H9 (cell line): ENCODE data around the gene PPP1R18. TPM values are rescaled to one million over a fixed set of nuclear protein-coding genes. Genes with fewer than 3 reads are reported as not detected.

Experiments used
- DNase-seq: peaks from one replicate; pipeline ENCODE4 v3.0.0-alpha.2; 2017
- H2AFZ ChIP-seq: one replicate; pipeline ENCODE4 v1.6.1; 2013; ENCODE audit warnings: mild to moderate bottlenecking, low read length, control low read depth, moderate library complexity
- H2AK5ac ChIP-seq: 2 replicates; pipeline ENCODE4 v1.6.1; 2013; ENCODE audit warnings: low read length, control low read depth, mixed read lengths; ENCODE audit not compliant: insufficient read length
- H2BK120ac ChIP-seq: one replicate; pipeline ENCODE4 v1.6.1; 2013; ENCODE audit warnings: low read depth, mild to moderate bottlenecking, low read length, control low read depth, inconsistent platforms; ENCODE audit not compliant: poor library complexity, severe bottlenecking
- H2BK12ac ChIP-seq: 2 replicates; pipeline ENCODE4 v1.6.1; 2013; ENCODE audit warnings: low read length, control low read depth, mixed read lengths, low read depth; ENCODE audit not compliant: insufficient read length
- H2BK15ac ChIP-seq: 2 replicates; pipeline ENCODE4 v1.6.1; 2013; ENCODE audit warnings: low read depth, low read length, control low read depth
- H2BK20ac ChIP-seq: one replicate; pipeline ENCODE4 v1.6.1; 2013; ENCODE audit warnings: low read depth, mild to moderate bottlenecking, low read length, control low read depth, inconsistent platforms; ENCODE audit not compliant: poor library complexity, severe bottlenecking
- H2BK5ac ChIP-seq: 2 replicates; pipeline ENCODE4 v1.6.1; 2013; ENCODE audit warnings: low read length, control low read depth, mixed read lengths; ENCODE audit not compliant: insufficient read length
- H3K14ac ChIP-seq: 2 replicates; pipeline ENCODE4 v1.6.1; 2013; ENCODE audit warnings: low read length, control low read depth; ENCODE audit not compliant: insufficient read depth
- H3K18ac ChIP-seq: 2 replicates; pipeline ENCODE4 v1.6.1; 2013; ENCODE audit warnings: low read depth, mild to moderate bottlenecking, mixed read lengths, low read length, control low read depth; ENCODE audit not compliant: insufficient read length
- H3K23ac ChIP-seq: 2 replicates; pipeline ENCODE4 v1.6.1; 2013; ENCODE audit warnings: low read length, control low read depth, mixed read lengths, low read depth; ENCODE audit not compliant: insufficient read length
- H3K23me2 ChIP-seq: 2 replicates; pipeline ENCODE4 v1.6.1; 2013; ENCODE audit warnings: low read depth, mild to moderate bottlenecking, mixed read lengths, low read length, control low read depth; ENCODE audit not compliant: insufficient read length, poor library complexity, severe bottlenecking
- H3K27ac ChIP-seq: 2 replicates; pipeline ENCODE4 v1.5.1; 2013; ENCODE audit warnings: low read length, control low read depth, mixed read lengths, low read depth; ENCODE audit not compliant: insufficient read length
- H3K27me3 ChIP-seq: 2 replicates; pipeline ENCODE4 v1.6.1; 2013; ENCODE audit warnings: low read length, control low read depth, inconsistent platforms; ENCODE audit not compliant: insufficient read depth
- H3K4ac ChIP-seq: 2 replicates; pipeline ENCODE4 v1.6.1; 2013; ENCODE audit warnings: low read depth, mild to moderate bottlenecking, control low read depth, inconsistent platforms, low read length, moderate library complexity
- H3K4me1 ChIP-seq: 2 replicates; pipeline ENCODE4 v1.6.1; 2013; ENCODE audit warnings: low read length, control low read depth, inconsistent platforms; ENCODE audit not compliant: insufficient read depth
- H3K4me2 ChIP-seq: 2 replicates; pipeline ENCODE4 v1.6.1; 2013; ENCODE audit warnings: low read length, control low read depth, mixed read lengths; ENCODE audit not compliant: insufficient read length, insufficient read depth
- H3K56ac ChIP-seq: 2 replicates; pipeline ENCODE4 v1.6.1; 2013; ENCODE audit warnings: low read depth, mild to moderate bottlenecking, mixed read lengths, low read length, control low read depth; ENCODE audit not compliant: insufficient read length
- H3K79me1 ChIP-seq: 2 replicates; pipeline ENCODE4 v1.6.1; 2013; ENCODE audit warnings: low read depth, mild to moderate bottlenecking, moderate library complexity, low read length, control low read depth, inconsistent platforms; ENCODE audit not compliant: insufficient read depth, poor library complexity, severe bottlenecking
- H3K79me2 ChIP-seq: 2 replicates; pipeline ENCODE4 v1.6.1; 2013; ENCODE audit warnings: low read length, control low read depth, inconsistent platforms; ENCODE audit not compliant: insufficient read depth
- H3K9ac ChIP-seq: 2 replicates; pipeline ENCODE4 v1.6.1; 2013; ENCODE audit warnings: low read length, control low read depth, mixed read lengths; ENCODE audit not compliant: insufficient read length; ENCODE audit errors: extremely low read depth
- H3K9me3 ChIP-seq: one replicate; pipeline ENCODE4 v1.6.1; 2013; ENCODE audit warnings: low read depth, low read length, inconsistent platforms; ENCODE audit not compliant: control insufficient read depth
- H3T11ph ChIP-seq: one replicate; pipeline ENCODE4 v1.6.1; 2013; ENCODE audit warnings: mild to moderate bottlenecking, low read length, control low read depth, inconsistent platforms
- H4K20me1 ChIP-seq: one replicate; pipeline ENCODE4 v1.6.1; 2013; ENCODE audit not compliant: control insufficient read depth, insufficient read length, insufficient read depth
- H4K5ac ChIP-seq: 2 replicates; pipeline ENCODE4 v1.6.1; 2013; ENCODE audit warnings: low read depth, mild to moderate bottlenecking, mixed read lengths, low read length, control low read depth; ENCODE audit not compliant: insufficient read length
- H4K8ac ChIP-seq: replicated peaks from 2 replicates; pipeline ENCODE4 v1.6.1; 2013; ENCODE audit warnings: low read length, control low read depth, mixed read lengths, low read depth; ENCODE audit not compliant: insufficient read length
- H4K91ac ChIP-seq: 2 replicates; pipeline ENCODE4 v1.6.1; 2013; ENCODE audit warnings: low read depth, mild to moderate bottlenecking, moderate library complexity, mixed read lengths, low read length, control low read depth; ENCODE audit not compliant: insufficient read length
- H3K27ac Mint-ChIP-seq, 3 experiments: 2 replicates in 2 of 3; 3 replicates in 1 of 3; pipeline ENCODE4 v1.8.0; 2020 to 2021; ENCODE audit warnings: mixed read lengths in 3 of 3, mild to moderate bottlenecking in 1 of 3, moderate library complexity in 1 of 3
- H3K27me3 Mint-ChIP-seq: 2 replicates; pipeline ENCODE4 v1.8.0; 2021; ENCODE audit warnings: low read depth, mild to moderate bottlenecking, moderate library complexity, mixed read lengths
- H3K36me3 Mint-ChIP-seq, 3 experiments: 2 replicates in 2 of 3; 3 replicates in 1 of 3; pipeline ENCODE4 v1.8.0; 2020 to 2021; ENCODE audit warnings: low read depth in 3 of 3, mixed read lengths in 3 of 3; ENCODE audit not compliant: insufficient read depth in 1 of 3
- H3K4me1 Mint-ChIP-seq, 2 experiments: 2 replicates each; pipeline ENCODE4 v1.8.0; 2020; ENCODE audit warnings: mixed read lengths in 2 of 2
- H3K4me3 Mint-ChIP-seq, 2 experiments: 2 replicates in 1 of 2; 3 replicates in 1 of 2; pipeline ENCODE4 v1.8.0; 2020 to 2021; ENCODE audit warnings: mild to moderate bottlenecking in 2 of 2, mixed read lengths in 2 of 2, moderate library complexity in 1 of 2
- H3K9me3 Mint-ChIP-seq, 2 experiments: 2 replicates in 1 of 2; 3 replicates in 1 of 2; pipeline ENCODE4 v1.8.0; 2020; ENCODE audit warnings: mild to moderate bottlenecking in 2 of 2, mixed read lengths in 2 of 2, moderate library complexity in 1 of 2
- WGBS: extraction: QIAGEN DNeasy Blood & Tissue Kit; methylation state at CpG from one replicate; pipeline ENCODE4 v1.1.7; 2013; ENCODE audit warnings: missing lambda C conversion rate, low lambda C conversion rate, mixed read lengths; ENCODE audit not compliant: insufficient read length; ENCODE audit errors: extremely low coverage; 5-methylcytosine and 5-hydroxymethylcytosine counted together
- total RNA-seq: library from RNA; stranded (reverse); gene quantifications from 2 replicates; pipeline ENCODE4 v1.2.1, GENCODE V29; 2021
- TF ChIP-seq, protein P1 (sequence below): fragments of 200-600 bp; sonication (generic); conservative IDR thresholded peaks from 3 replicates; pipeline ENCODE4 v1.8.0; 2021; ENCODE audit warnings: antibody characterized with exemption, mild to moderate bottlenecking

PPP1R18 gene
- total RNA-seq, 1 experiment from 2014 or later, result 28.0 TPM

DNA sequence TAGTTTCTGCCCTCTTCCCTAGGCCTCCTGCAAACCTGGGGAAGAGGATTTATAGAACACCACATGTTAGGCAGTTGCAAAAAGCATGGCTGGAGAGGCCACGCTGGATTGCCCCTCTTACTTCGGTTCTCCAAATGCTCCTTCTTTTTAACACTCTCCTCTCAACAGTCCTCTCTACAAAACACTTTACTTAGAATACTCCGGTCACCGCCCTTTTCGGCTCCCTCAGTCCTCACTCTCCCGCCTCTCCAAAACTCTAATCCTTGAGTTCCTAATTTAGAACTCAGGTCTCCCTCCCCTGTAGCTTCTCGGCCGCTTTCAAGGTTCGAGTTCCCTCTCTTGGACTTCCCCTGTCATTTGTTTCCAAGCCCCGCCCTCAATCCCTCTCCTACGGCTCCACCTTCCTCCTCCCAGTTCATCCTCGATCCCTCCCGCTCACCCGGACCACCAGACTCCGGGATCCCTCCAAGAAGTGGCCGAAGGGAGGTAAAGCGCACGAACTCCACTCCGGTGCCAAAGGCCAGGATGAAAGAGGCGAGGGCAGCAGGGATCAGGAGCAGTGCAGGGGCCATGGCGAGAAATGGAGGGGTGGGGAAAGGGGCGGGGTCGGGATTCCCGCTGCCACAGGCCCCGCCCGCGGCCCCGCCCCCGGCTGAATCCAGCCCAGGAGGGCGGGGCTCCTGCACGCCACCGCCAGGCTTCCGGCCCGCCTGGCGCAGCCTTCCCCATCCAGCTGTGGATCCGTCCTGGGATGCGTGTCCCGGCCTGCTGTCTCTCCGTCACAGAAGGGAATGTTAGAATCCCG is 4.2 kb upstream of the PPP1R18 start, which contains the start of gene NRM:
Gene NRM, minus strand, starts transcription at position 582 of the 805 bp plus-strand sequence. Its CDS starts 10 bp downstream, at position 572.
- no peak within 1 kb of the TSS for H3K27ac ChIP-seq
- Mint-ChIP-seq H3K27ac (peak within 1 kb of the TSS; percentile 77 to 90 (median 88)), H3K4me1 (peaks cover 40 to 42% of the 10 kb centered on the region in 2 experiments), H3K36me3 (peaks cover 4 to 13% (median 8%) of the 10 kb centered on the region in 3 experiments; a peak in 5 of 7 replicates), H3K27me3 (peaks cover 3% of the 10 kb centered on the region; the same call in 1 of the 2 replicates), H3K9me3 (no peaks in the 10 kb centered on the region), H3K4me3 (peak within 1 kb of the TSS; percentile 88 to 90)
- TF ChIP-seq, protein P1, sequence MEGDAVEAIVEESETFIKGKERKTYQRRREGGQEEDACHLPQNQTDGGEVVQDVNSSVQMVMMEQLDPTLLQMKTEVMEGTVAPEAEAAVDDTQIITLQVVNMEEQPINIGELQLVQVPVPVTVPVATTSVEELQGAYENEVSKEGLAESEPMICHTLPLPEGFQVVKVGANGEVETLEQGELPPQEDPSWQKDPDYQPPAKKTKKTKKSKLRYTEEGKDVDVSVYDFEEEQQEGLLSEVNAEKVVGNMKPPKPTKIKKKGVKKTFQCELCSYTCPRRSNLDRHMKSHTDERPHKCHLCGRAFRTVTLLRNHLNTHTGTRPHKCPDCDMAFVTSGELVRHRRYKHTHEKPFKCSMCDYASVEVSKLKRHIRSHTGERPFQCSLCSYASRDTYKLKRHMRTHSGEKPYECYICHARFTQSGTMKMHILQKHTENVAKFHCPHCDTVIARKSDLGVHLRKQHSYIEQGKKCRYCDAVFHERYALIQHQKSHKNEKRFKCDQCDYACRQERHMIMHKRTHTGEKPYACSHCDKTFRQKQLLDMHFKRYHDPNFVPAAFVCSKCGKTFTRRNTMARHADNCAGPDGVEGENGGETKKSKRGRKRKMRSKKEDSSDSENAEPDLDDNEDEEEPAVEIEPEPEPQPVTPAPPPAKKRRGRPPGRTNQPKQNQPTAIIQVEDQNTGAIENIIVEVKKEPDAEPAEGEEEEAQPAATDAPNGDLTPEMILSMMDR, result no peak
- WGBS, result no CpG with 5 or more reads among the region's 40 CpGs
- peaks cover 28% of the 10 kb centered on the region for H3K23me2 ChIP-seq
- H3K4ac ChIP-seq, result no peak within 1 kb of the TSS
- H3K4me1 ChIP-seq, result peaks cover 3% of the 10 kb centered on the region; the same call in 1 of the 2 replicates
- peak within 1 kb of the TSS; percentile 54 for H3K9ac ChIP-seq
- no peak within 1 kb of the TSS for H2BK15ac ChIP-seq
- no peaks in the 10 kb centered on the region for H3K27me3 ChIP-seq
- H3K79me1 ChIP-seq, result no peaks in the 10 kb centered on the region
- H4K8ac ChIP-seq, result no peak within 1 kb of the TSS
- H3K14ac ChIP-seq, result no peak within 1 kb of the TSS
- H3K9me3 ChIP-seq, result no peaks in the 10 kb centered on the region
- H3K79me2 ChIP-seq, result peaks cover 2% of the 10 kb centered on the region; the same call in 1 of the 2 replicates
- no peak within 1 kb of the TSS for H2BK20ac ChIP-seq
- H2BK12ac ChIP-seq, result no peak within 1 kb of the TSS
- no peak within 1 kb of the TSS for H2AK5ac ChIP-seq
- no peaks in the 10 kb centered on the region for H4K20me1 ChIP-seq
- no peak within 1 kb of the TSS for H4K5ac ChIP-seq
- no peak within 1 kb of the TSS for H3K18ac ChIP-seq
- H4K91ac ChIP-seq, result no peak within 1 kb of the TSS
- no peak within 1 kb of the TSS for H3K23ac ChIP-seq
- no peak within 1 kb of the TSS for H2AFZ ChIP-seq
- H3T11ph ChIP-seq, result no peak within 1 kb of the TSS
- no peak within 1 kb of the TSS for H3K56ac ChIP-seq
- H3K4me2 ChIP-seq, result peak within 1 kb of the TSS; percentile 89
- H2BK5ac ChIP-seq, result no peak within 1 kb of the TSS
- DNase-seq, result peak; percentile 84
- H2BK120ac ChIP-seq, result no peak within 1 kb of the TSS
